ENCODE measurements around the gene STRAP.

GRCh38 chr12:15910468-15910863 lies 28.3 kb downstream of the STRAP start:
- TF ChIP-seq CTCF (IDR thresholded peaks at IDR 0.05; ENCODE audit: low read depth, low read length): no peak
- TF ChIP-seq EZH2phosphoT487 (IDR thresholded peaks at IDR 0.05; ENCODE audit: low read depth): no peak
